HG03196 (cell line): ENCODE measurements around the gene HK2.
"Not testable (repeated sequence)": the region's sequence is repeated elsewhere in the genome, so short reads cannot be mapped to it uniquely, and the experiment has no call there.

ENCODE experiments used
- ATAC-seq: cut with Tn5 transposase; IDR thresholded peaks from one replicate; pipeline ENCODE4 v1.9.1; 2021; ENCODE audit not compliant: unreplicated experiment

HK2 gene

DNA sequence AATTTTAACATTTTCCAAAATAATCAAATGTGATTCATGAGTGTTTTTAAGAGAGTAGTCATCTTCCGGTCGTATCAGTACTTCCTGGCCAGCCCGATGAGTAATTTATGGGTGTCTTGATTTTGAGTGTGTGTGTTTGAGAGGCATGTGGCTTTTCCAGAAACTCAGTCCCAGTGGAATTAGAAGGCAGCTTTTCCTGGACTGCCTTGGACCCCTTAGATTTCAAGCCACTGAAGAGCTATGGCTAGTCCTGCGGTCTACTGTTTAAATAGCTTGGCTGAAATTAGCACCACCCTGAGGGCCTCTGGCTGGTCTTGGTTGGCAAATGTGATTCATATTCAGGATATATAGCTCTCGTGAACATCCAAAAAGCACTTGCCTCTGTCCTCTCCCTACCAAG lies 59.4 kb downstream of the HK2 start:
- ATAC-seq = no peak

GRCh38 chr2:74894272-74894981 lies 60.5 kb downstream of the HK2 start:
- no peak for ATAC-seq

- no peak for ATAC-seq
Observed at GRCh38 chr2:74895001-74895400, 61.1 kb downstream of the HK2 start.

DNA sequence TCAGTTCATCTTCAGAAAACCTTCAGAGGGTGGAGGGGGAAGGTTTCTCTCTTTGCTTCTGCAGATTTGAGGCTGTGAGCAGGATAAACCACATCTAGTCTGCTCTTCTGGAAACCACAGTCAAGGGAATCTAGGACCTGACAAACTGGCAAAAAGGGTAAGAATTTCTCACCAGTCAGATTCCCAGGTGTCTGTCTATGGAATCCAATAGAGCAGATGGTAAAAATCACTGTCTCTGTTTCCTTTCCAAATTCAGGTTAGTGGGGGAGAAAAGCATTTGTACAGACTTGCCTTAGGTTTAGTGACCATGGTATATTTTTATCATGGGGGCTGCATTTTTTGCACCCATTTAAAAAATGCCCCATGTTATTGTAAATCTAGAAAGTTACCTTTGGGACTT lies 62.3 kb downstream of the HK2 start:
- ATAC-seq = no peak

DNA sequence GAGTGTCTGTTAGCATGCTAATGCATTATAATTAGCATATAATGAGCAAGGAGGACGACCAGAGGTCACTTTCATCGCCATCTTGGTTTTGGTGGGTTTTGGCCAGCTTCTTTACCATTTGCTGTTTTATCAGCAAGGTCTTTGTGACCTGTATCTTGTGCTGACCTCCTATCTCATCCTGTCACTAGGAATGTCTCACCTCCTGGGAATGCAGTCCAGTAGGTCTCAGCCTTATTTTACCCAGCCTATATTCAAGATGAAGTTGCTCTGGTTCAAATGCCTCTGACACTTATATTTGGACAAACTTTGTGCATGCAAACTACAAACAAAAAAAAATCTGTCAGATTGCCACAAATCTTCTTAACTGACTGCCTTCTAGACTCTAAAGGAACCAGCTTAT lies 66.3 kb downstream of the HK2 start:
- not testable (repeated sequence) for ATAC-seq

DNA sequence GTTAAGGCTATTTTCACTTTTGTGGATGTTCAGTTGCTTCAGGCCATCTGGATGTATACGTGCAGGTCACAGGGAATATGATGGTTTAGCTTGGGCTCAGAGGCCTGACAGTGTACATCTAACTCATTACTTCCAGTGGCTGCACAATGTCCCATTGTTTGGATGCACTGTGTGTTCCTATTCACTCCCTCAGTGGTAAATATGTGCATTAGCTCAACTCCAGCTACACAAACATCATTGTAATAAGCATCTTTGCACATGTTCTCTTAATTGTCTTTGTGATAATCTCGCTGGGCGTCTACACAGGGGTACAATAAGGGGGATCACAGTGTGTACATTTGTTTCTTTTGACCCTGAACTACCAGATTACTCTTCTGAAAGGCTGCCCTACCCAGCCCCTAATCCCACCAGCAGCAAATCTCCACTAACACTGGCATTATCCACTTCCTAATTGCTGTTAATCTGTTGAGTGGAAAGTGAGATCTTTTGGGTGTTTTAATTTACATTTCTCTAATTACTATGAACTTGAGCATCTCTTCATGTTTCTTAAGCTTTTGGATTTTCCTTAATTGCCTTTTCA lies 68.4 kb downstream of the HK2 start:
- no peak for ATAC-seq

- ATAC-seq = no peak
Observed at GRCh38 chr2:74906395-74906794, 72.5 kb downstream of the HK2 start.

DNA sequence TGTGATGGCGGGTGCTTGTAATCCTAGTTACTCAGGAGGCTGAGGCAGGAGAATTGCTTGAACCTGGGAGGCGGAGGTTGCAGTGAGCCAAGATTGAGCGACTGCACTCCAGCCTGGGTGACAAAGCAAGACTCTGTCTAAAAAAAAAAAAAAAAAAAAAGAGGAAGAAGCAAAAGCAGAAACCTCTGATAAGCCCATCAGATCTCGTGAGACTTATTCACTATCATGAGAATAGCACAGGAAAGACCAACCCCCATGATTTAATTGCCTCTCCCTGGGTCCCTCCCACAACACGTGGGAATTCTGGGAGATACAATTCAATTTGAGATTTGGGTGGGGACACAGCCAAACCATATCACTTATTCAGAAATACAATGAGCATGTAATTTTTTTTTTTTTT lies 73.6 kb downstream of the HK2 start:
- not testable (repeated sequence) for ATAC-seq

GRCh38 chr2:74908748-74909444 lies 75.0 kb downstream of the HK2 start:
- no peak for ATAC-seq

DNA sequence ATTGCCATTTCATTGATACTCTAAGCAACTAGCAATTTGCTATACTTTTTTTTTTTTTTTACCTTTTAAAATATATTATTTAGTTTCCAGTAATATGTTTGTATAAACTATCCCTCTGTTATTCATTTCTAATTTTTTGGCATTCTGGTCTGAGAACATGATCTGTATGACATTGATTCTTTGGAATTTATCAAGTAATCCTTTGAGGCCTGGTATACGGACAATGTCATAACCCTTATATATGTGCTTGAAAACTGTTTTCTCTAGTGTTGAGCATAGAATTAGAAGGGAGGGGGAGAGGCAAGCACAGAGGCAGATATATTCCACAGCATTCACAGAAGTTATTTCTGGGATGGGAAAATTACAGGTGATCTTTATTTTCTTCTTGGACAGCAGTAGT lies 76.3 kb downstream of the HK2 start:
- ATAC-seq = no peak

GRCh38 chr2:74911061-74911460 lies 77.1 kb downstream of the HK2 start:
- ATAC-seq = no peak

DNA sequence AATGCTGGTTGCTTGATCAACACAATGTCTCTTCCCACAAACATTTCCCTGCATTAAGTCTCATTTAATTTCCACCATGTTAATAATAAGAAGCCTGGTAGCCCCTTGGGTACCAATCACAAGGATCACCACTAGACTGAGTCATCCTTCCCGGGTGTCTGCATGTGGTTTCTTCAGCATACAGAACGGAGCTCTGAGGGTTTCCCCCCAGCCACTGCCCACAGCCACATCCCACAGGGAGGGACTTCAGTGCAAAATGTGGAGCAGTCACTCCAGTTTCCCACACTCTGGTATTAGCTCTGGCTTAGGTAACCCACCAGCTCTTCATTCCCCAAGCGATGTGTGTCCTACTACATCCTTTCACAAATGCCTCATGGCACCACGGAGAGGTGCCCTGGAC lies 81.8 kb downstream of the HK2 start:
- ATAC-seq = peak; percentile 48

GRCh38 chr2:74916394-74916793 lies 82.5 kb downstream of the HK2 start:
- no peak for ATAC-seq

DNA sequence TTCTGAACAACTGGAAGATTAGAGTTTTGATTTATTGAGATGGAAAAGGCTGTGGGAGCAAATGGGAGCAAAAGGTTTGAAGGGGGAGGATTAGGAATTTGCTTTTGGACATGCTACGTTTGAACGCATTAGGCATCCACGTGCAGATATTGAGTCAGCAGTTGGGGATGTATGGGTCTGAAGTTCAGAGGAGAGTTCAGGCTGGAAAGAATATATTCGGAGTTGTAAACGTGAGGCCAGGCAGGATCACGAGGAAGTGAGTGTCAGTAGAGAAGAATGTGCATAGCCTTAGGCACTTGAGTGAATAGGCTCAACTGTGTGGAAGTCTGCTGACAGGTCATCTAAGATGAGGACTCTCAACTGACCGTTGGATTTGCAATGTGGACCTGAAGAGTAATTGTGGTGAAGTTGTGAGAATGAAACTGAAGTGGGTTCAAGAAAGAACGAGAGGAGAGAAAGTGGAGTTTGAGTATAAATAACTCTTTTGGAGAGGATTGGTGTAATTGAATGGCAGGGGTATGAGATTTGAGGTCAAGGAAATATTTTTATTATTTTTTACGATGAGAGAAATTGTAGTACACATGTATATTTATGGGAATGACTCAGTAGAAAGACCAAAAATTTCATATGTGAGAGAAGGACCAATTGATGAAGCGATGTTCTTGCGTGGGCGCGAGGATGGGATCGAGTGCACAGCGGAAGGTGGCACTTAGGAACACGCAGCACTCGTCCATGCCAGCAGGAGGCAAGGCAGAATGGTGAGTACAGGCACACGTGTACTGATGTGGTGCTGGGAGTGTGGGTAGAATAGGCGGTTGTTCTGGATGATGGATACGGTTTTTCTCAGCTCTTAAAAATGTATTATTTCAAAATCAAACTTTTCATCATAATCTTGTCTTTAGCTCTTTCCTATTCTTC lies 84.0 kb downstream of the HK2 start:
- no peak for ATAC-seq

- no peak for ATAC-seq
Observed at GRCh38 chr2:74919827-74920226, 85.9 kb downstream of the HK2 start.

DNA sequence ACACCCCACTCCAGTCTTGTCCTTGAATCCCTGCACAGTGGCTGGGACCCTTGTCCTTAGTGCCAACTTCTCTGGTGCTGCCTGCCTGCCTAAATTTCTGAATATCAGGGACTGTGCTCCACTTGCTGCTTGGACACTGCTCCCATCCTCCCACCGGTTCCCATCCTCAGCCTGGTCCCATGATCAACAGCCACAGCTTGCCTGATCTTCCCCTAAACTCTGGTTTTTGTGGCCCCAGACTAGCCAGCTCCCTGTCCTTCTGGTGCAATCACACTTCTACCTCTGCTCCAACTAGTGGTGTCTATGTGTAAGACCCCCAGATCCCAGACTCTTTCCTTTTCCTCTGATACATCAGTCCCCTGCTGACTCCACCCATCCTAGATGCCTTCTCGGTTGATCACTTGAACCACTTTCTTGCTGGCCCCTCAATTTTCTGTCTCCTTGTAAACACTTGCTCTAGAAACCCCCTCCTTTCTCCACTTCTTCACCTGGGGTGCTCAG lies 87.4 kb downstream of the HK2 start:
- ATAC-seq = no peak

DNA sequence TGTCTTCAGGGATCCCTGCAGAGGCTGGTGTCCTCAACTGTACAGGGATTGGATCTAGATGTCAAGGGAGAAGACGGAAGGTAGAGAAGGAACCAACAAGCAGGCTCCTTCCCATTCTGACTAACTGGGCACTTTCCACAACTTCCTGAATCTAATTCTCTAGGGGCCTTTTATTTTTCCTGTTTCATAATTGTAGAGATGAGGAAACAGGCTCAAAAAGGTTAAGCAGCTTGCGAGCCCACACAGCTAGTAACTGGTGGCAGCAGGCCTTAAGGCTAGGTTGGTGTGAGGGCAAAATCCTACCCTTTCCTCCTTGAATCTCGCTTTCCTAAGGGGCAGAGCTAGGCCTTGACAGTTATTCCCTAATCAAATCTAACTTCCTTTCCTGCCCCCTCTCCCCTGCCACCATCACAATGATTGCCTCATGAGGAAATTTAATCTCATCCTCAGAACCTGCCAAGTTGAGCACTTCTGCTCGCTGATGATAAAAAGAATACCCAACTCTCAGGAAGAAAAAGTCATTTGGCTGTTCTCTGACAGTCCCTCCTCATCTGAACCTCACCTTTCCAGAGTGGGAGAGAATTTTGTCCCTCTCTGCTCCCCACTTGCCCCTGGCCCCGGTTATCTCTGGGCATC lies 88.8 kb downstream of the HK2 start:
- no peak for ATAC-seq

GRCh38 chr2:74924463-74925265 lies 90.7 kb downstream of the HK2 start:
- no peak for ATAC-seq

DNA sequence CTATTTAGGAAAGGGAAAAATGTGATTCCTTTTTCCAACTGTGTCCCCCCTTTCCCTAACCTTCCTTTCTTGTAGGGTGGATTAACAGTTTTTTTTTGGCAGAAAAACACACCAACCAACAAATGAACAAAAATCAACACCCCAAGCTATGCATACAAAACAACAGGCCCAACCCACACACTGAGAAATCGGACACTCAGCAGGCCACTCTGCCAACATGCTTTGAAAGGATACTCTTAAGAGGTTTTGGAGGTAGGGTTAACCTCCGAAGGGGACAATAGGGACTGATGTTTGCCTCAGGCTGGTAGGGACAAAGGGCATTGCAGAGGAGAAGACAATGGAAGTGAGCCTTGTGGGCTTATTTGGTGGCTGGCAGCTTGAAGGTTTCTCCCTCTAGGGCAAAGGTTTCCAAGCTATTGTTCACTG lies 91.4 kb downstream of the HK2 start:
- no peak for ATAC-seq

DNA sequence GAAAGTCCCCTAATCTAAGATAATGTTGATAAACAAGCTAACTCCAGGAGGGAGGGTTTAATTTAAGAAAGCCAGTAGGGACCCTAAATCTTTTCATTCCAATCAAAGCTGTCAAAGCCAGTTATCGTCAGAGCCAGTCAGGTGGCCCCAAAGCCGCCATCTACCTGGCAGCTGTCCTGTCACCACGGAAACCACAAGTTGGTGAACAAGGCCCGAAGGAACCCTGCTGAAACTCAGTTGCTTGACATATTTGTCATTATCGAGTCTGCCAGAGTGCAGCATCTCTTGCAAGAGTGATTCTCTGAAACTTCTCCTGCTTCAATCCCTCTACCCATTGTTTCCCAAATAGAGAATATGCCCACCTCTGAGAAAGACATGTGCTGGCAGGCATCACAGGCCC lies 93.7 kb downstream of the HK2 start:
- ATAC-seq = no peak
